ENCODE measurements around the gene LRRC7. TPM values are rescaled to one million over a fixed set of nuclear protein-coding genes. Genes with fewer than 3 reads are reported as not detected.

Gene LRRC7
- polyA plus RNA-seq, 1 donor from 2014 or later, result 141 TPM

DNA sequence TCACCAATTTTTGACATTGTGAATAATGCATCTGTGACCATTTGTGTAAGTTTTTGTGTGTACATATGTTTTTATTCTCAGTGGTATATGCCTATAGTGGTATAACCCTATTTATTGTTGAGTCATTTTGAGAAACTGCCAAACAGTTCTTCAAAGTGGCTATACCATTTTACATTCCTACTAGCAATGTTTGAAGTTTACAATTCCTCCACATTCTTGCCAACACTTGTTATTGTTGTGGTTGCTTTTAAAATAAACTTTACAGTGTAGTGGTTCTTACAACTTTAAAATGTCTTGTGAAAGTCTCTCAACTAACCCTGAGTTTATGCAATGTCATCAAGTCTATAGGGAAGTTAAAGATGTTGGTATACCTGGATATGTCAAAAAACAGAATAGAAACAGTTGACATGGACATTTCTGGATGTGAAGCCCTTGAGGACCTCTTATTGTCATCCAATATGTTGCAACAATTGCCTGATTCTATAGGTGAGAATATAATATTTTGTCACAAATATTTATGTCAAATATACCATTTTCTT is 418.2 kb downstream of the LRRC7 start:
- no peaks in the 10 kb centered on the region for H3K36me3 ChIP-seq (ENCODE audit: insufficient read depth, low read length)
- H3K9me2 ChIP-seq (ENCODE audit: insufficient read depth, low read length), result no peaks in the 10 kb centered on the region
- TF ChIP-seq EZH2 (IDR thresholded peaks at IDR 0.05; ENCODE audit: borderline replicate concordance, insufficient read depth, low read length, poor library complexity, severe bottlenecking), result no peak
- TF ChIP-seq, protein P1, sequence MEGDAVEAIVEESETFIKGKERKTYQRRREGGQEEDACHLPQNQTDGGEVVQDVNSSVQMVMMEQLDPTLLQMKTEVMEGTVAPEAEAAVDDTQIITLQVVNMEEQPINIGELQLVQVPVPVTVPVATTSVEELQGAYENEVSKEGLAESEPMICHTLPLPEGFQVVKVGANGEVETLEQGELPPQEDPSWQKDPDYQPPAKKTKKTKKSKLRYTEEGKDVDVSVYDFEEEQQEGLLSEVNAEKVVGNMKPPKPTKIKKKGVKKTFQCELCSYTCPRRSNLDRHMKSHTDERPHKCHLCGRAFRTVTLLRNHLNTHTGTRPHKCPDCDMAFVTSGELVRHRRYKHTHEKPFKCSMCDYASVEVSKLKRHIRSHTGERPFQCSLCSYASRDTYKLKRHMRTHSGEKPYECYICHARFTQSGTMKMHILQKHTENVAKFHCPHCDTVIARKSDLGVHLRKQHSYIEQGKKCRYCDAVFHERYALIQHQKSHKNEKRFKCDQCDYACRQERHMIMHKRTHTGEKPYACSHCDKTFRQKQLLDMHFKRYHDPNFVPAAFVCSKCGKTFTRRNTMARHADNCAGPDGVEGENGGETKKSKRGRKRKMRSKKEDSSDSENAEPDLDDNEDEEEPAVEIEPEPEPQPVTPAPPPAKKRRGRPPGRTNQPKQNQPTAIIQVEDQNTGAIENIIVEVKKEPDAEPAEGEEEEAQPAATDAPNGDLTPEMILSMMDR (IDR thresholded peaks at IDR 0.05; ENCODE audit: poor library complexity, severe bottlenecking), result no peak
- H2AFZ ChIP-seq (ENCODE audit: low read depth, low read length), result no peak overlapping the region
- H3K79me2 ChIP-seq (replicated peaks; ENCODE audit: insufficient read depth, low read length), result no peaks in the 10 kb centered on the region
- H3K27me3 ChIP-seq (ENCODE audit: insufficient read depth, low read depth, low read length), result no peaks in the 10 kb centered on the region
- H4K20me1 ChIP-seq (ENCODE audit: insufficient read depth), result no peaks in the 10 kb centered on the region
- no peaks in the 10 kb centered on the region for H3F3A ChIP-seq (ENCODE audit: insufficient read depth, low read length, poor library complexity, severe bottlenecking)
- H3K9ac ChIP-seq (ENCODE audit: low read length), result no peak overlapping the region
- no peak overlapping the region for H3K27ac ChIP-seq (ENCODE audit: low read length)
- H3K9me3 ChIP-seq (ENCODE audit: low read length), result no peaks in the 10 kb centered on the region
- no peak overlapping the region for H3K4me2 ChIP-seq (ENCODE audit: low read length)
- H3K4me3 ChIP-seq (ENCODE audit: low read length), result no peak overlapping the region

DNA sequence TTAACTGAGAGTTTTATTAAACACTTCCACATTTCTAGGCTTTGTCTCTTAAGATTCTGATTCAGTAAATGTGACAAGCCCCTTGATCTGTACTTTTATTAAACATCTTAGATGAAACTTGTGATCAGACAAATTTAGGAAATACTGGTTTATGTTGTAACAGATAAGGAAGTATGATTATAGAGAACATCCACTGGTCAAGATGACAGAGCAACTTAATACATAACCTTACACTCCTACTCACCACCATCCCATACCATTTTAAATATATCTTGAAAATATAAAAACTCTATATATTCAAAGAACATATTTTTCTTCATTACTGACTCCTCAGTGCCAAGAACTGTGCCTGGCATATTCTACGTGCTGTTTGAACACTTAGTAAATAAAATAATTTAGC is 420.2 kb downstream of the LRRC7 start:
- TF ChIP-seq POLR2AphosphoS5 (IDR thresholded peaks at IDR 0.05), result no peak
- TF ChIP-seq MXI1 (conservative IDR thresholded peaks at IDR 0.05; ENCODE audit: poor library complexity, severe bottlenecking), result no peak
- TF ChIP-seq SMC3 (conservative IDR thresholded peaks at IDR 0.05; ENCODE audit: poor library complexity), result no peak
- Histone ChIP-seq H4K20me1 (ENCODE audit: insufficient read depth) (no peaks in the 10 kb centered on the region), H3K36me3 (ENCODE audit: insufficient read depth, low read length) (no peaks in the 10 kb centered on the region), H3K4me3 (ENCODE audit: low read length) (no peak overlapping the region), H3K9me3 (ENCODE audit: low read length) (no peaks in the 10 kb centered on the region), H3K9me2 (ENCODE audit: insufficient read depth, low read length) (no peaks in the 10 kb centered on the region), H3K9ac (ENCODE audit: low read length) (no peak overlapping the region), H3K4me2 (ENCODE audit: low read length) (no peak overlapping the region), H3K27ac (ENCODE audit: low read length) (no peak overlapping the region), H3K79me2 (replicated peaks; ENCODE audit: insufficient read depth, low read length) (no peaks in the 10 kb centered on the region), H3K27me3 (ENCODE audit: insufficient read depth, low read depth, low read length) (no peaks in the 10 kb centered on the region), H3F3A (ENCODE audit: insufficient read depth, low read length, poor library complexity, severe bottlenecking) (no peaks in the 10 kb centered on the region), H2AFZ (ENCODE audit: low read depth, low read length) (no peak overlapping the region)

DNA sequence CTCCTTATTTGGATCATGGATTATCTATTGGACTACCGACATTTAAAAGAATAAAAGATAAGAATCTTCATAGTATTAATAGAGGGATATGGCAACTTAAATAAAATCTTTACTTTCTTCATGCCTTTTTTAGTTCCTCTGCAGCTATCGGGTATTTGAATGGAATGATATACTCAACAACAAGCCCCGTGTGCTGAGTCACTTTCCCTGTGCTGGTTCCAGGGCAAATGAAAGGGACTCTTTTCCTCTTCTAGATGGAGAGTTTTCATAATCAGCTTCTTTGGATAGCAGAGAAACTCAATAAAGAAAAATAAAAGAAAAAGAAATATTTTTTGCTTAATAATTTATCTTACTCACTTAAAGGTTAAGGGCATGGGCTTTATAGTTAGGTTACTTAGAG is 423.9 kb downstream of the LRRC7 start:
- no peaks in the 10 kb centered on the region for H4K20me1 ChIP-seq (ENCODE audit: insufficient read depth)
- no peak overlapping the region for H3K27ac ChIP-seq (ENCODE audit: low read length)
- H2AFZ ChIP-seq (ENCODE audit: low read depth, low read length), result no peak overlapping the region
- no peak overlapping the region for H3K4me3 ChIP-seq (ENCODE audit: low read length)
- no peaks in the 10 kb centered on the region for H3K9me2 ChIP-seq (ENCODE audit: insufficient read depth, low read length)
- no peak overlapping the region for H3K9ac ChIP-seq (ENCODE audit: low read length)
- no peaks in the 10 kb centered on the region for H3K79me2 ChIP-seq (replicated peaks; ENCODE audit: insufficient read depth, low read length)
- no peak overlapping the region for H3K4me2 ChIP-seq (ENCODE audit: low read length)
- no peaks in the 10 kb centered on the region for H3K36me3 ChIP-seq (ENCODE audit: insufficient read depth, low read length)
- H3K9me3 ChIP-seq (ENCODE audit: low read length), result no peaks in the 10 kb centered on the region
- H3K27me3 ChIP-seq (ENCODE audit: insufficient read depth, low read depth, low read length), result no peaks in the 10 kb centered on the region
- TF ChIP-seq MXI1 (conservative IDR thresholded peaks at IDR 0.05; ENCODE audit: poor library complexity, severe bottlenecking) (no peak), RAD21 (conservative IDR thresholded peaks at IDR 0.05) (no peak), SMC3 (conservative IDR thresholded peaks at IDR 0.05; ENCODE audit: poor library complexity) (no peak), EP300 (conservative IDR thresholded peaks at IDR 0.05; ENCODE audit: poor library complexity, severe bottlenecking) (no peak), EZH2 (IDR thresholded peaks at IDR 0.05; ENCODE audit: borderline replicate concordance, insufficient read depth, low read length, poor library complexity, severe bottlenecking) (no peak), TAF1 (IDR thresholded peaks at IDR 0.05; ENCODE audit: low read depth) (no peak), POLR2AphosphoS5 (IDR thresholded peaks at IDR 0.05) (no peak)
- TF ChIP-seq, protein P1 (IDR thresholded peaks at IDR 0.05; ENCODE audit: poor library complexity, severe bottlenecking), result no peak
- TF ChIP-seq, protein P2, sequence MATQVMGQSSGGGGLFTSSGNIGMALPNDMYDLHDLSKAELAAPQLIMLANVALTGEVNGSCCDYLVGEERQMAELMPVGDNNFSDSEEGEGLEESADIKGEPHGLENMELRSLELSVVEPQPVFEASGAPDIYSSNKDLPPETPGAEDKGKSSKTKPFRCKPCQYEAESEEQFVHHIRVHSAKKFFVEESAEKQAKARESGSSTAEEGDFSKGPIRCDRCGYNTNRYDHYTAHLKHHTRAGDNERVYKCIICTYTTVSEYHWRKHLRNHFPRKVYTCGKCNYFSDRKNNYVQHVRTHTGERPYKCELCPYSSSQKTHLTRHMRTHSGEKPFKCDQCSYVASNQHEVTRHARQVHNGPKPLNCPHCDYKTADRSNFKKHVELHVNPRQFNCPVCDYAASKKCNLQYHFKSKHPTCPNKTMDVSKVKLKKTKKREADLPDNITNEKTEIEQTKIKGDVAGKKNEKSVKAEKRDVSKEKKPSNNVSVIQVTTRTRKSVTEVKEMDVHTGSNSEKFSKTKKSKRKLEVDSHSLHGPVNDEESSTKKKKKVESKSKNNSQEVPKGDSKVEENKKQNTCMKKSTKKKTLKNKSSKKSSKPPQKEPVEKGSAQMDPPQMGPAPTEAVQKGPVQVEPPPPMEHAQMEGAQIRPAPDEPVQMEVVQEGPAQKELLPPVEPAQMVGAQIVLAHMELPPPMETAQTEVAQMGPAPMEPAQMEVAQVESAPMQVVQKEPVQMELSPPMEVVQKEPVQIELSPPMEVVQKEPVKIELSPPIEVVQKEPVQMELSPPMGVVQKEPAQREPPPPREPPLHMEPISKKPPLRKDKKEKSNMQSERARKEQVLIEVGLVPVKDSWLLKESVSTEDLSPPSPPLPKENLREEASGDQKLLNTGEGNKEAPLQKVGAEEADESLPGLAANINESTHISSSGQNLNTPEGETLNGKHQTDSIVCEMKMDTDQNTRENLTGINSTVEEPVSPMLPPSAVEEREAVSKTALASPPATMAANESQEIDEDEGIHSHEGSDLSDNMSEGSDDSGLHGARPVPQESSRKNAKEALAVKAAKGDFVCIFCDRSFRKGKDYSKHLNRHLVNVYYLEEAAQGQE (IDR thresholded peaks at IDR 0.05; ENCODE audit: borderline replicate concordance), result no peak
- H3F3A ChIP-seq (ENCODE audit: insufficient read depth, low read length, poor library complexity, severe bottlenecking), result no peaks in the 10 kb centered on the region

Data from neural cell (in vitro differentiated cells).